HG03139 (cell line): ENCODE data around the gene CHPF2.

Experiments used
- ATAC-seq: cut with Tn5 transposase; IDR thresholded peaks from one replicate; pipeline ENCODE4 v1.9.1; 2021; ENCODE audit not compliant: unreplicated experiment

The CHPF2 gene

DNA sequence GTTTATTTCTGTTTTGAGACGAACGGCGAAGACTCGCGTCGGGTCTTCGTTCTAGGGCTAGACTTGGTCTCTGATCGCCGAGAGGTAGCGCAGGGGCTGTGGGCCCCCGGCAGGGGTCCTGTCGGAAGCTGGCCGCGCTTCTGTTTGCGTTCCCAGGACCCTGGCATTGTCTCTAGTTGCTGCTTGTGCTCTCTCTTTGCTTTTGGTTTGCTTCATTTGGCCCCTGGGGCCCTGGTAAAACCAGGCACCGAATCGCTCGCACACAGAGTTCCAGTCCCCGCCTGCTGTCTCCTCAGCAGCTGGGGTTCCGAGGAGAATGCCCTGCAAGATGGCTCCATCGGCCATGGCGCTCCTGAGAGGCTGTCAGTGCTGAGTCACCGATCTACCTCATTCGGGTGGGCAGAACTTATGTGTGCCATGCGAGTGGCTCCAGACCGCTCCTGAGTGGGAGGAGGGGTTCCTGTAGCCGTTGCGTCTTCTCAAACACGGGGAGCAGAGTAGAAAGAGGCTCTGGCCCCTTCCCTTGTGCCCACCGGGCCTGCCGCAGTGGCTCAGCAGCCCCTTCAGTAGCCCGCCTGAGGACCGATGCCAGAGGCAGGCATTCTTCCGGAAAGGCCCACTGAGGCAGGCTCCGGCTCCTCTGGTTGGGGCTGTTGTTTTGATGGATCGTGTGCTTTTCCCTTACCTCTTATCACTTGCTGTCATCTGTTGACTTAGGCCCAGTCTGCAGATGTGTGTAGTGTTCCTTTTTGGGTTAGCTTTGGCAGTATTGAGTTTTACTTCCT is 826 bp downstream of the CHPF2 start:
- ATAC-seq = no peak

DNA sequence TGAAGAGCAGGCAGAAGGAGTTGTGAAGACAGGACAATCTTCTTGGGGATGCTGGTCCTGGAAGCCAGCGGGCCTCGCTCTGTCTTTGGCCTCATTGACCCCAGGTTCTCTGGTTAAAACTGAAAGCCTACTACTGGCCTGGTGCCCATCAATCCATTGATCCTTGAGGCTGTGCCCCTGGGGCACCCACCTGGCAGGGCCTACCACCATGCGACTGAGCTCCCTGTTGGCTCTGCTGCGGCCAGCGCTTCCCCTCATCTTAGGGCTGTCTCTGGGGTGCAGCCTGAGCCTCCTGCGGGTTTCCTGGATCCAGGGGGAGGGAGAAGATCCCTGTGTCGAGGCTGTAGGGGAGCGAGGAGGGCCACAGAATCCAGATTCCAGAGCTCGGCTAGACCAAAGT is 1.5 kb downstream of the CHPF2 start:
- ATAC-seq = no peak

DNA sequence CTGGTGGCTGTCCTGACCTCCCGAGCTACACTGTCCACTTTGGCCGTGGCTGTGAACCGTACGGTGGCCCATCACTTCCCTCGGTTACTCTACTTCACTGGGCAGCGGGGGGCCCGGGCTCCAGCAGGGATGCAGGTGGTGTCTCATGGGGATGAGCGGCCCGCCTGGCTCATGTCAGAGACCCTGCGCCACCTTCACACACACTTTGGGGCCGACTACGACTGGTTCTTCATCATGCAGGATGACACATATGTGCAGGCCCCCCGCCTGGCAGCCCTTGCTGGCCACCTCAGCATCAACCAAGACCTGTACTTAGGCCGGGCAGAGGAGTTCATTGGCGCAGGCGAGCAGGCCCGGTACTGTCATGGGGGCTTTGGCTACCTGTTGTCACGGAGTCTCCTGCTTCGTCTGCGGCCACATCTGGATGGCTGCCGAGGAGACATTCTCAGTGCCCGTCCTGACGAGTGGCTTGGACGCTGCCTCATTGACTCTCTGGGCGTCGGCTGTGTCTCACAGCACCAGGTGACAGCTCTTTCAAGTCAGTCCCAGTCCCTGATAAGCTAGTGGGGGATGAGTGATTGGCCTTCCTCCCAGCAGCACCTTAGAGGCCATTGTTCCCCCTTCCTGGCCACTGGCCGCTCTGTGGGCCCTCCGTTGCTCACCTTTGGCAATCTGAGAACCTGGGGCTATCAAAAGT is 3.0 kb downstream of the CHPF2 start:
- no peak for ATAC-seq

DNA sequence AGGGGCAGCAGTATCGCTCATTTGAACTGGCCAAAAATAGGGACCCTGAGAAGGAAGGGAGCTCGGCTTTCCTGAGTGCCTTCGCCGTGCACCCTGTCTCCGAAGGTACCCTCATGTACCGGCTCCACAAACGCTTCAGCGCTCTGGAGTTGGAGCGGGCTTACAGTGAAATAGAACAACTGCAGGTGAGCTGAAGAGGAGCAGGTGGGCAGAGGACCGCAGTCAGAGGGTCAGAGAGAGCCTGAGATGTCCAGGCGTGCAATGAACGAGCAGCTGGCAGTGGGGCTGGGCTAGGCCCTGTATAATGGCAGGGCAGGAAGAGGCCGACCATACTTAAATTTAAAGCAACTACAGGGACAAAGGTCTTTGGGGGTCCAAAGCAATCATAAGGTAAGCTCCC is 4.1 kb downstream of the CHPF2 start:
- ATAC-seq = no peak

DNA sequence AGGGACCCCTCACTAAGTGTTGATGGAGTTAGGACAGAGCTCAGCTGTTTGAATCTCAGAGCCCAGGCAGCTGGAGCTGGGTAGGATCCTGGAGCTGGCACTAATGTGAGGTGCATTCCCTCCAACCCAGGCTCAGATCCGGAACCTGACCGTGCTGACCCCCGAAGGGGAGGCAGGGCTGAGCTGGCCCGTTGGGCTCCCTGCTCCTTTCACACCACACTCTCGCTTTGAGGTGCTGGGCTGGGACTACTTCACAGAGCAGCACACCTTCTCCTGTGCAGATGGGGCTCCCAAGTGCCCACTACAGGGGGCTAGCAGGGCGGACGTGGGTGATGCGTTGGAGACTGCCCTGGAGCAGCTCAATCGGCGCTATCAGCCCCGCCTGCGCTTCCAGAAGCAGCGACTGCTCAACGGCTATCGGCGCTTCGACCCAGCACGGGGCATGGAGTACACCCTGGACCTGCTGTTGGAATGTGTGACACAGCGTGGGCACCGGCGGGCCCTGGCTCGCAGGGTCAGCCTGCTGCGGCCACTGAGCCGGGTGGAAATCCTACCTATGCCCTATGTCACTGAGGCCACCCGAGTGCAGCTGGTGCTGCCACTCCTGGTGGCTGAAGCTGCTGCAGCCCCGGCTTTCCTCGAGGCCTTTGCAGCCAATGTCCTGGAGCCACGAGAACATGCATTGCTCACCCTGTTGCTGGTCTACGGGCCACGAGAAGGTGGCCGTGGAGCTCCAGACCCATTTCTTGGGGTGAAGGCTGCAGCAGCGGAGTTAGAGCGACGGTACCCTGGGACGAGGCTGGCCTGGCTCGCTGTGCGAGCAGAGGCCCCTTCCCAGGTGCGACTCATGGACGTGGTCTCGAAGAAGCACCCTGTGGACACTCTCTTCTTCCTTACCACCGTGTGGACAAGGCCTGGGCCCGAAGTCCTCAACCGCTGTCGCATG is 5.2 kb downstream of the CHPF2 start:
- no peak for ATAC-seq

DNA sequence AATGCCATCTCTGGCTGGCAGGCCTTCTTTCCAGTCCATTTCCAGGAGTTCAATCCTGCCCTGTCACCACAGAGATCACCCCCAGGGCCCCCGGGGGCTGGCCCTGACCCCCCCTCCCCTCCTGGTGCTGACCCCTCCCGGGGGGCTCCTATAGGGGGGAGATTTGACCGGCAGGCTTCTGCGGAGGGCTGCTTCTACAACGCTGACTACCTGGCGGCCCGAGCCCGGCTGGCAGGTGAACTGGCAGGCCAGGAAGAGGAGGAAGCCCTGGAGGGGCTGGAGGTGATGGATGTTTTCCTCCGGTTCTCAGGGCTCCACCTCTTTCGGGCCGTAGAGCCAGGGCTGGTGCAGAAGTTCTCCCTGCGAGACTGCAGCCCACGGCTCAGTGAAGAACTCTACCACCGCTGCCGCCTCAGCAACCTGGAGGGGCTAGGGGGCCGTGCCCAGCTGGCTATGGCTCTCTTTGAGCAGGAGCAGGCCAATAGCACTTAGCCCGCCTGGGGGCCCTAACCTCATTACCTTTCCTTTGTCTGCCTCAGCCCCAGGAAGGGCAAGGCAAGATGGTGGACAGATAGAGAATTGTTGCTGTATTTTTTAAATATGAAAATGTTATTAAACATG is 6.0 kb downstream of the CHPF2 start:
- no peak for ATAC-seq

DNA sequence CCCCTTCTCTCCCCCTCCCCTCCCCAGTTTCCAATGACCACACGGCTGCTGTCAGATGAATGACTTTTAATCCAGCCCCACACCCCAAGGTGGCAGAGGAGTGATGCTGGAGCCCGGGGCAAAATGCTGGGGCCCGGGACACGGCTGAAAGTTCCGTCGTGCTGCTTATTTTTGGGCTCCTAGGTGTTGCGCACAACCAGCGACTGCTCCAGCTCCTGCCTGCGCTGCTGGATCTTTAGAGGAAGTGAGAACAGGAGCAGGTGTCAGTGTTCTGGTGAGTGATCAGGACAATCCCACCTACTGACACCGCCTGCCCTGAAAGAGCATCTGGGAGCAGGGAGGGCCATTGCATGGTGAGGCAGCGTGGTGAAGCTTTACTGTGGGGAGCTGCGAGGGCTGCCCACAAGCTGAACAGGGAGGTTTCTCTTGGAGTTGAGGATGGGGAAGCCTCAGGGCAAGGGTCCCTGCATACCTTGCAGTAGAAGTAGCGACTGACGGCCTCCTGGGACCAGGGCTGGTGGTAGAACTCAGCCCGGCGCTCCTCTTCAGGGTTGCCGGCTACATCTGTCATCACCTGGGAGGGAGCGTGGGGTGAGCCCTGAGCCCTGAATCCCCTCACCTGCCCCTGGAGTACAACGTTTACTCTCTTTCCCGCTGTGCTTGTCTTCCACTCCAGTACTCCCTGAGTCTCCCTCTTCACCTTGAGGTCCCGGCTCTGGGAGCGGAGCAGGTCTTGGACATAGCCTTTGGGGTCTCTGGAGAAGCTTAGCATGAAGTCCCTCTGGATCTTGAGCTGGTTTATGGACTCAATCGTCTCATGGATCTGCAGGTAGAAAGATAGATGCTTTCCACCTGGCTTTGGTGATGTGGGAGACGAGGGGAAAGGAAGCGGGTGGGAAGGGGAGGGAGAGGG is 6.9 kb downstream of the CHPF2 start:
- ATAC-seq = no peak

DNA sequence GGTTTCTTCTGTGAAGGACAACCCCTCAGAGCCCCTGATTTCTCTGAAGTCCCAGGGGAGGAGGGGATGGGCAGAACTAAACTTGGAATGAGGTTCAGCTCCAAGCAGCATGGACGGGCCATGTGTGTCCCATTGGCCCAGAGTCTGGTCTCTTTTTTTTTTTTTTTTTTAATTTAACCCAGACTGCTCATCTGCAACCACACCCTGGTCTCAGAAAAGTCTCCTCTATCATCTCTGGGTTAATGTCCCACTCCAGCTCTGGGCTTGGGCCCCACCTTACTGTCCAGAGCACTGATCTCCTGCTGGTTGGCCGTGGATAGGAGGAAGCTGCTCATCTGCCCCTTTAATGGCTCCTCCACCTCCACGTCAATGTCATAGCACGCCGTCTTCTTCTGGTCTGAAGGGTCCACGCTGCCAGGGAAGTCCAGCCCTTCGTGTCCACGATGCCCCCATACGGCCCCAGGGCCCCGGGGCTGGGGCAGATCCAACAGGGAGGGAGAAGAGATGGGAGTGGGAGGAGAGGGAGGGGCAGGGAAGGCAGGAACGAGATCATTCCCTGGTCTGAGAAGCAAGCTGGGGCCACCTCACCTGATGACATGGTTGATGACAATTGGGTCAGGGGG is 7.7 kb downstream of the CHPF2 start:
- ATAC-seq = no peak

DNA sequence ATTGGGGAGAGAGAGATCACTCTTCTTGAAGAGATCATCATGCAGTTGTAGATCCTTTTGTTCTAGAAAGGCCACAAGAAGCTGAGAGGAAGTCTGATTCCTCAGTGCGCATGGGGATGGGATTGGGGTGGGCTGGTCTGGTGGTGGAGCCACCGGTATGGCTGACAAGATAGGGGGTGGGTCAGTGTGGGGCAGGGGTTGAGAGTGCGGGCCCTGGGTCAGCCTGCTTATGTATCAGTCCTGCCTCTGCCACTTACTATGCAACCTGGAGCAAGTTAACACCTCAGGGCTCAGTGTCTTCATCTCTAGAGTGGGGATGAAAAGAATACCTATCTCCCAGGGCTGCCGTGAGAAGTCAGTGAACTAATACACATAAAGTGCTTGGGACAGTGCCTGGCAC is 8.3 kb downstream of the CHPF2 start:
- no peak for ATAC-seq

DNA sequence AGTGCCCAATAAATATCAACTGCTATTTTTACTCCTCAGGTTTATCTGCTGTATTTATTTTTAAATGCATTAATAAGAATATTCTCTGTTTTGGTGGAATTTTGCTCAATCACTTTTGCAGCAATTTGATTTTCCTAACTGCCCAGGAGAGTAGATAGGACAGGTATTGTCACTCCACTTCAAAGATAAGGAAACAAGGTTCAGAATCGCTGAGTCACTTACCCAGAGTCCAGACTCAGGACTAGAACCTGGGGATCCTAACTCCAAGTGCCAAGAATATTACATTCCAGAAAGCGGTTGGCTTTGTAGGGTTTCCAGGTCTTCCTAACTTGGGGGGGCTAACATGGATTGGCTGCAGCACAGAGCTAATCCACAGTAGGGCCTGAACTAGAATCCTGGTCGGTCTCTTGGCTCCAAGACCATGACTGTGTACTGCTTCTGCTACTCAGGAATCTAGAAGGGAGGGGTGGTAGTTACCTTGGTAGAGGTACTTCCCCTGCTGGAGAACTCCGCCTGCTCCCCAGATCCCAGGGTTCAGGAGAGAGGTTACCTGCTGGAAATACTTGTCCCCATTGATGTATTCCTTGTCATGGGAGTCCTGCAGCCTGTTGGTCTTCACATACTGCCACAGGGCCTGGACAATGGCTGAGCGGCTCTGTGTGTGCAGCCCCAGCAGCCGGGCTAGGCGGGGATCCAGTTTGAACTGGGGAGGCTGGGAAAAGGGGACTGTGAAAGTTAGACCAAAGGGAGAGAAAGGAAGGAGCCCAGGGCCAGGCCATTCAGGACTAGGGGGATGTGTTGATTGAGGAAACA is 8.9 kb downstream of the CHPF2 start:
- ATAC-seq = no peak

DNA sequence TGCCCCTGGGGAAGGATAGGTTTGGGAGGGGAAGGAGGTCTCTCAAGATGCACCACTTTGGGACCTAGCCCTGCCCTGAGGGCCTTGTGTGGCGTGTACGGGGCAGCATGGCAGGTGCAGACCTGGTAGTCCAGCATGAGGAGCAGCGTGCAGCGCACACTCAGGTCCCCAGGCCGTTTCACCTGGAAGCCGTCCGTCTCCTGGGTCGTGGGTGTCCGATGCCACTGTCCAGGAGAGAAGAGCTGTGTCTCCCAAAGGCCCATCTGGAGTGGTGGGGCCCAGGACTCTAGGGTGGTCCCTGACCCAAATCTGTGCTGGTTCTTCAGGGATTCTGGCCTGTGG is 9.4 kb downstream of the CHPF2 start:
- no peak for ATAC-seq

DNA sequence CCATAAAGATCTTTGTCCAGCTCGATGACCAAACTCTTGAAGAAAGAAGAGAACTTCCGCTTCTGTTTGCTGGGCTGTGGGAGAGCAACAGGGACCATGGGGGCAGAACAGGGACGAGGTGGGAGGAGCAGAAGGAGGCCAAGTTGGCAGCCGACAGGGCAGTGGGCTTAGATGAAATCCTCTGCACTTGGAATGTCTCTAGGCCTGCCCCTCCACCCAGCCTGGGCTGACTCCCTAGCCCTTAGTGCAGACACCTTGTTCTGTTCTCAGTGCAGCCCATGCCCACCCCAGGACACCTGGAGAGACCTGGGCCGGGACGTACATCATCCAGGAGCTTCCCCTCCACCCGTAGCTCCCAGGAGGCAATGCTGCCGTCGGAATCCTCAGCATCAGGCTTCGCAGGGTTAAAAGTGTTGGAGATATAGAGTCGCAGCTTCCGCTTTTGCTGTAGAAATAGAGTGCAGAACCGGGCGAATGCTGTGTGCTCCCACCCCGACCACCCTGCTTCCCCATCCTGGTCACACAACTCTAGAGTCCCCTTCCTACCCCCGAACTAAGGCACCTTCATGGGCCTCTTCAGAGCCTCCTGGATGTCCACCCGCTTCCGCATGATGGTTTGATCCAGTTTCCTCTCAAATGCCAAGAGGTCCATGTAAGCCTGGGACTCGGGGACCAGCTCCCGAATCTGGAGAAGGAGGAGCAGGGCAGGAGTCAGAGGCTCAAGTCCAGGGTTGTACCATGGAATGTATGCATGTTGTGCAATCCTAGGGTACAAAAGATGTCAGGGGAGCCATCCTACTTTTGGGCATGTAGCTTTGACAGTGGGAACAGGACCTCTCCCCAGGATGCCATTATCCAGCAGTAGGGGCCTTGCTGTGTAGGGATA is 10.1 kb downstream of the CHPF2 start:
- ATAC-seq = no peak

DNA sequence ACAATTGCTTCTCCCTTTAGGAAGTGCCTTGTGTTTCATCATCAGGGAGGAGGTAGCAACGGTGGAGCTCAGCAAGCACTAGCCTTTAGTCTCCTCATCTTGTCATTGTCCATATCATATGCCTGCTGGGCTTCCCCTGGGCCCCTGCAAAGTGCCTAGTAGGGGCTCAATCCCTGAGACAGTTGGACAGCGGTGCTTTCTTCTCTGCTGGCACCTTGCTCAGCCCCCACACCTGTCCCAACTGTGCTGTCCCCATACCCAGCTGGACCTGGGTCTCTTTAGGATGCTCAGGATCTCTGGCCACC is 10.7 kb downstream of the CHPF2 start:
- no peak for ATAC-seq

DNA sequence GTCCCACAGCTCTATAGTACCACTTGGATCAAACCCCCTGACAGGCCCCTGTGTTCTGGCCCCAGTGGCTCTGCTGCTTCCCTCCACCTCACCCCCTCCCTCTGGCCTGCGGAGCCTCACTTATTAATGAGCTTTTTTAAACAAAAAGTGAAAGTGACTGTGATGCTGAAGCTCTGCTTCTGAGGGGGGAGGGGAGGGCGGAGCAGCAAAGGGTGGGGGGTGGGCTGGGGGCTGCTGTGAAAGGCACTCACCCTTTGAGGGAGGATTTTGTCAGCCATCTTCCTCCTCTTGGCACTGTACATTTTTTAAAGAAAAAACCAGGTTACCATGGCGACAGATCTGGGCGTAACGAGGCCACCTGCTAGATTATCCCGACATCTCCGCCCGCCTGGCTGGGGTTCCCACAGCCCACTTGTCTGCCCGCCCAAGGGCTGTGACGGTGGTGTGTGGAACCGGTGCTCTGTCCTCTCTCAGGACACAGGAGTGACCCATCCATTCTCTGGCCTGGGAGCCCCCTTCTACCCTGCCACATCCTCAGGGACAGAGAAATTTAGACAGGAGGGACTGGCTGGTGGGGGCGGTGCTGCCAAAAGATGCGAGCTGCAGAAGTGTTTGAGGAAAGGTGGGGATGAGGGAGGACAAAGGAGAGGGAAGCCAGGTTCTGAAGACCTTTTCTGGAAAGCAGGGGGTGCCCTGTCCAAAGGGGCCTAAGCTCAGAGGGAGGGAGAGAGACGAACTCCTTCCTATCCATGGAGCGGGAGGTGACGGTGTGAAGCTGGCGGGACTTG is 11.3 kb downstream of the CHPF2 start:
- no peak for ATAC-seq

DNA sequence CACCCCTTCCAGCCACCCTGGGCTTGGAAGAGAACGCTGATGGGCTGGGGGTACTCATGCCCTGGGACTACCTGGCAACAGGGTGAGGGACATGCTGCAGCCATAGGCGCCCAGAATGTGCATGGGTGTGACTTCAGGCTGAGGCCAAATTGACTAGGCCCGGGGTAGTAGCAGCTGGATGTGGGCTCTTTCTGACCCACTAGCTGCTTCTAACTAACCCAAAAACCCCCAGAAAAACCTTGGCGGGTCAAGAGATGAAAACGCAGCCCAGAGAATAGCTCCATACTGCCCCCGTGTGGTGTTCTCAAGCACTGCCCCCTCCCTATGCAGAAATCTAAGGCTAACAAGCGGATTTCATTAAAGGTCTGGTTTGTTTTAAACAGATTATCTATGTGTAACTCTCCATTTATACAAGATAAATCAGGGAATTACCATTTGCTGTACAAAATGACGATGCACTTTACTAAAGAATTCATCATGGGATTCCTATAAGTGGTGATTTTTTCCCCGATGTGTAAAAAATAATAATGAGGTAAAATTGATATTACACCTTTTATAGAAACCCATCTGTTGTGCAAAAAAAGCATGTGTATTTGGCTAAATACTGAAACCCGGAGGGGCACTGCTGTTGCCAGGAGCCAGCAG is 12.0 kb downstream of the CHPF2 start:
- no peak for ATAC-seq

DNA sequence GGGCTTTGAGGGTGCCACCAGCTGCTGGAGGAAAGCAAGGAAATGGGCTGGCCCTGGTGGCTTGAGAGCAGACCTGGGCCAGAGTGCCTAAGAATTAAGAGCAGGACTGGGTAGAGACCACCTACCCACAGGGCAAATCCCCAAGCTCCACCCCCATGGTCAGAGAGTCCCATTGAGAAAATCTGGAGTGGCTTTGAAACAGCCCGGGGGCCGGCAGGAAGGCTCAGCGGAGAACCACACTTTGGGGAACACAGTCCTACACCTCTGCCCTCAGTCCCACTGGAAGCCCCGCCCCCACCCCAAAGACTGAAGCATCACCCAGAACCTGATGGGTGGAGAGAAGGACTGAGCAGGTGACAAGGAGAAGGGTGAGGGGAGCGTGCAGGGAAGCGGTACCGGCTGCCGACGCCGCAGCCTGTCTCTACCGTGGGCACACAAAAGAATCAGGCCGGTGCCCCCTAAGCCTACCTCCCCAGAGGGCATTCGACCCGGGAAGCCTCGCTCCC is 12.6 kb downstream of the CHPF2 start:
- no peak for ATAC-seq
